GM19455 (cell line): Measurements from ENCODE around the gene KRT81.
"Not testable (repeated sequence)": the region's sequence is repeated elsewhere in the genome, so short reads cannot be mapped to it uniquely, and the experiment has no call there.

Source experiments
- ATAC-seq: cut with Tn5 transposase; IDR thresholded peaks from one replicate; pipeline ENCODE4 v1.9.1; 2021; ENCODE audit not compliant: unreplicated experiment

The KRT81 gene

GRCh38 chr12:52255926-52256583, 35.3 kb downstream of the KRT81 start:
- no peak for ATAC-seq

- ATAC-seq, result no peak
These were observed 36.2 kb downstream of the KRT81 start for GRCh38 chr12:52254965-52255751.

GRCh38 chr12:52254180-52254964, 37.0 kb downstream of the KRT81 start:
- ATAC-seq, result no peak

GRCh38 chr12:52253391-52254179, 37.7 kb downstream of the KRT81 start:
- ATAC-seq, result no peak

- no peak for ATAC-seq
These were observed 38.5 kb downstream of the KRT81 start for GRCh38 chr12:52252728-52253343.

GRCh38 chr12:52252175-52252615, 39.1 kb downstream of the KRT81 start:
- ATAC-seq, result not testable (repeated sequence)

GRCh38 chr12:52251367-52252051, 39.8 kb downstream of the KRT81 start:
- no peak for ATAC-seq

GRCh38 chr12:52250048-52250990, 41.0 kb downstream of the KRT81 start:
- ATAC-seq, result no peak

GRCh38 chr12:52249511-52250047, 41.8 kb downstream of the KRT81 start:
- ATAC-seq, result no peak

GRCh38 chr12:52248541-52249461, 42.5 kb downstream of the KRT81 start:
- no peak for ATAC-seq

GRCh38 chr12:52247622-52248540, 43.5 kb downstream of the KRT81 start:
- no peak for ATAC-seq

GRCh38 chr12:52246720-52247621, 44.4 kb downstream of the KRT81 start:
- no peak for ATAC-seq

- no peak for ATAC-seq
These were observed 45.3 kb downstream of the KRT81 start for GRCh38 chr12:52245962-52246569.

- ATAC-seq, result no peak
These were observed 45.9 kb downstream of the KRT81 start for GRCh38 chr12:52245259-52245961.
